H1 (cell line): ENCODE results near the gene FNDC11. TPM values are rescaled to one million over a fixed set of nuclear protein-coding genes. Genes with fewer than 3 reads are reported as not detected.

ENCODE experiments used
- CTCF ChIA-PET: fragments of 300-600 bp; sonication (Branson Sonifier 250); formaldehyde crosslinking; loops from one replicate; lab custom pipeline; 2021; ENCODE audit not compliant: partially characterized antibody; lab: Charles Lee
- POLR2A ChIA-PET: fragments of 300-600 bp; sonication (Branson Sonifier 250); formaldehyde crosslinking; loops from one replicate; lab custom pipeline; 2021; ENCODE audit warnings: inconsistent platforms; ENCODE audit not compliant: partially characterized antibody; lab: Charles Lee
- DNase-seq, 2 experiments: peaks; one replicate each; pipeline versions ENCODE4 v3.0.0 to v3.0.0-alpha.2; 2010 to 2022; ENCODE audit warnings: low spot score in 2 of 2, low read depth in 1 of 2, mixed read lengths in 1 of 2
- FAIRE-seq: peaks from 2 replicates; lab custom pipeline; 2011; peaks lifted over from hg19 to GRCh38; lab: Jason Lieb, UNC
- H2AFZ ChIP-seq: 2 replicates; pipeline ENCODE4 v1.8.1; 2012; ENCODE audit warnings: low read length, inconsistent platforms
- H2AK5ac ChIP-seq: 2 replicates; pipeline ENCODE4 v1.6.1; 2013; ENCODE audit warnings: low read depth, low read length
- H2BK120ac ChIP-seq: replicated peaks from 2 replicates; pipeline ENCODE3; 2013; ENCODE audit warnings: low read depth, low read length, inconsistent platforms
- H2BK12ac ChIP-seq: 2 replicates; pipeline ENCODE4 v1.6.1; 2013; ENCODE audit warnings: low read depth, low read length
- H2BK15ac ChIP-seq: 2 replicates; pipeline ENCODE4 v1.6.1; 2013; ENCODE audit warnings: low read length
- H2BK20ac ChIP-seq: 2 replicates; pipeline ENCODE4 v1.6.1; 2013; ENCODE audit warnings: low read length
- H2BK5ac ChIP-seq: 2 replicates; pipeline ENCODE4 v1.6.1; 2013; ENCODE audit warnings: low read depth, low read length
- H3K14ac ChIP-seq: 2 replicates; pipeline ENCODE4 v1.6.1; 2013; ENCODE audit warnings: inconsistent platforms; ENCODE audit not compliant: insufficient read length
- H3K18ac ChIP-seq: 2 replicates; pipeline ENCODE4 v1.6.1; 2013; ENCODE audit warnings: low read length; ENCODE audit errors: extremely low read depth
- H3K23ac ChIP-seq: 2 replicates; pipeline ENCODE4 v1.6.1; 2013; ENCODE audit warnings: inconsistent platforms; ENCODE audit not compliant: insufficient read length
- H3K23me2 ChIP-seq: 2 replicates; pipeline ENCODE4 v1.6.1; 2013; ENCODE audit warnings: low read depth, low read length
- H3K27ac ChIP-seq: 2 replicates; pipeline ENCODE4 v1.6.1; 2011; ENCODE audit warnings: low read depth, low read length, inconsistent platforms
- H3K27me3 ChIP-seq, 4 experiments: replicated peaks in 1 of 4; 1 replicate in 1 of 4; 2 replicates in 3 of 4; pipeline versions ENCODE4 v1.6.1 to v1.8.1; 2011 to 2013; ENCODE audit warnings: low read length in 3 of 4, mild to moderate bottlenecking in 3 of 4, inconsistent platforms in 2 of 4, mixed read lengths in 2 of 4, moderate library complexity in 1 of 4; ENCODE audit not compliant: control insufficient read depth in 3 of 4, insufficient read depth in 3 of 4; ENCODE audit errors: extremely low read depth in 1 of 4
- H3K36me3 ChIP-seq, 4 experiments: 2 replicates each; pipeline versions ENCODE4 v1.6.1 to v1.8.1; 2011 to 2013; ENCODE audit warnings: mild to moderate bottlenecking in 4 of 4, low read length in 3 of 4, moderate library complexity in 2 of 4, control low read depth in 1 of 4, inconsistent platforms in 1 of 4; ENCODE audit not compliant: insufficient read depth in 4 of 4, control insufficient read depth in 2 of 4
- H3K4ac ChIP-seq: replicated peaks from 2 replicates; pipeline ENCODE3; 2013; ENCODE audit warnings: low read length, low read depth, mixed read lengths, inconsistent platforms; ENCODE audit not compliant: insufficient read length
- H3K4me1 ChIP-seq, 4 experiments: replicated peaks in 1 of 4; 1 replicate in 1 of 4; 2 replicates in 3 of 4; pipeline versions ENCODE4 v1.6.1 to v1.8.1; 2011 to 2013; ENCODE audit warnings: low read length in 3 of 4, inconsistent platforms in 2 of 4, mixed read lengths in 1 of 4; ENCODE audit not compliant: insufficient read depth in 4 of 4, control insufficient read depth in 3 of 4
- H3K4me2 ChIP-seq, 2 experiments: 2 replicates each; pipeline versions ENCODE4 v1.6.1 to v1.8.1; 2011 to 2013; ENCODE audit warnings: low read depth in 2 of 2, low read length in 2 of 2, control low read depth in 1 of 2, inconsistent platforms in 1 of 2, mild to moderate bottlenecking in 1 of 2; ENCODE audit not compliant: insufficient read depth in 1 of 2
- H3K4me3 ChIP-seq, 4 experiments: fragments of 200-600, 300-600 bp in 1 of 4; sonication (generic), shearing (Covaris generic), sonication (Bioruptor Twin) in 1 of 4; 2 replicates each; pipeline versions ENCODE4 v1.5.1 to v1.8.1; 2011 to 2016; ENCODE audit warnings: low read length in 4 of 4, low read depth in 3 of 4, control low read depth in 2 of 4, inconsistent platforms in 2 of 4, mild to moderate bottlenecking in 2 of 4, mixed read lengths in 1 of 4, moderate library complexity in 1 of 4; ENCODE audit not compliant: insufficient read depth in 2 of 4; ENCODE audit errors: extremely low read depth in 1 of 4
- H3K56ac ChIP-seq: replicated peaks from 2 replicates; pipeline ENCODE3; 2013; ENCODE audit warnings: low read depth, mild to moderate bottlenecking, mixed read lengths, low read length, inconsistent platforms; ENCODE audit not compliant: insufficient read length
- H3K79me1 ChIP-seq: 2 replicates; pipeline ENCODE4 v1.6.1; 2013; ENCODE audit warnings: low read depth, low read length, control low read depth
- H3K79me2 ChIP-seq, 2 experiments: 2 replicates each; pipeline versions ENCODE4 v1.6.1 to v1.8.1; 2012 to 2013; ENCODE audit warnings: low read length in 2 of 2, mild to moderate bottlenecking in 2 of 2, inconsistent platforms in 1 of 2; ENCODE audit not compliant: insufficient read depth in 2 of 2, control insufficient read depth in 1 of 2
- H3K9ac ChIP-seq, 4 experiments: replicated peaks in 1 of 4; 1 replicate in 1 of 4; 2 replicates in 3 of 4; pipeline versions ENCODE4 v1.6.1 to v1.8.1; 2011 to 2013; ENCODE audit warnings: low read depth in 3 of 4, low read length in 3 of 4, control low read depth in 2 of 4, mild to moderate bottlenecking in 2 of 4, moderate library complexity in 2 of 4, inconsistent platforms in 1 of 4; ENCODE audit errors: extremely low read depth in 1 of 4
- H3K9me3 ChIP-seq, 2 experiments: 2 replicates each; pipeline versions ENCODE4 v1.6.1 to v1.8.1; 2012 to 2013; ENCODE audit warnings: mild to moderate bottlenecking in 2 of 2, moderate library complexity in 2 of 2, control low read depth in 1 of 2, inconsistent platforms in 1 of 2, low read depth in 1 of 2, low read length in 1 of 2, mixed read lengths in 1 of 2; ENCODE audit not compliant: insufficient read depth in 2 of 2
- H4K20me1 ChIP-seq, 2 experiments: replicated peaks in 1 of 2; 2 replicates each; pipeline versions ENCODE3 to v1.8.1; 2011 to 2013; ENCODE audit warnings: inconsistent platforms in 2 of 2, low read length in 2 of 2, mild to moderate bottlenecking in 1 of 2; ENCODE audit not compliant: insufficient read depth in 2 of 2, control insufficient read depth in 1 of 2
- H4K5ac ChIP-seq: 2 replicates; pipeline ENCODE4 v1.6.1; 2013; ENCODE audit warnings: low read length, low read depth, mixed read lengths, inconsistent platforms; ENCODE audit not compliant: insufficient read length
- H4K8ac ChIP-seq: 2 replicates; pipeline ENCODE4 v1.8.0; 2013; ENCODE audit warnings: mild to moderate bottlenecking, moderate library complexity, low read length, inconsistent platforms; ENCODE audit not compliant: insufficient read depth; ENCODE audit errors: extremely low read depth
- H4K91ac ChIP-seq: replicated peaks from 2 replicates; pipeline ENCODE3; 2013; ENCODE audit warnings: low read length, mixed read lengths, inconsistent platforms; ENCODE audit not compliant: insufficient read length
- ATF3 ChIP-seq: IDR thresholded peaks from 2 replicates; pipeline ENCODE4 v1.6.1; 2011; ENCODE audit warnings: low read depth, mild to moderate bottlenecking, low read length; ENCODE audit not compliant: insufficient read depth
- CBX8 ChIP-seq: fragments of 300-800, 300-1000 bp; sonication (generic); IDR thresholded peaks from 2 replicates; pipeline ENCODE4 v1.7.1; 2016; ENCODE audit warnings: low read depth, low read length, borderline replicate concordance
- CHD1 ChIP-seq: IDR thresholded peaks from 2 replicates; pipeline ENCODE4 v1.6.1; 2012; ENCODE audit warnings: low read depth, low read length, improper control_type of control experiment
- POLR2A ChIP-seq, 2 experiments: IDR thresholded peaks; 1 replicate in 1 of 2; 2 replicates in 1 of 2; pipeline ENCODE4 v1.6.1; 2011; ENCODE audit warnings: low read depth in 2 of 2, low read length in 2 of 2, mild to moderate bottlenecking in 2 of 2; ENCODE audit errors: control extremely low read depth in 1 of 2
- RFX5 ChIP-seq: IDR thresholded peaks from 2 replicates; pipeline ENCODE4 v1.6.1; 2011; ENCODE audit warnings: low read depth, low read length, improper control_type of control experiment, borderline replicate concordance
- RNF2 ChIP-seq: fragments of 200-900, 300-1000 bp; sonication (generic); IDR thresholded peaks from 2 replicates; pipeline ENCODE4 v1.7.1; 2016; ENCODE audit warnings: borderline replicate concordance, low read depth, mild to moderate bottlenecking, antibody characterized with exemption, low read length; ENCODE audit not compliant: poor library complexity, severe bottlenecking; ENCODE audit errors: missing control alignments
- RXRA ChIP-seq: IDR thresholded peaks from 2 replicates; pipeline ENCODE4 v1.6.1; 2011; ENCODE audit warnings: low read depth, mild to moderate bottlenecking, low read length, moderate library complexity; ENCODE audit not compliant: insufficient read depth
- SAP30 ChIP-seq: fragments of 300-600 bp; sonication (generic); IDR thresholded peaks from 2 replicates; pipeline ENCODE4 v1.7.1; 2012; ENCODE audit warnings: low read length, moderate library complexity, mild to moderate bottlenecking, inconsistent platforms; ENCODE audit not compliant: insufficient read depth, insufficient replicate concordance
- SP2 ChIP-seq: IDR thresholded peaks from 2 replicates; pipeline ENCODE4 v1.6.1; 2012; ENCODE audit warnings: mild to moderate bottlenecking, low read length, inconsistent platforms
- TCF12 ChIP-seq: IDR thresholded peaks from 2 replicates; pipeline ENCODE4 v1.6.1; 2011; ENCODE audit warnings: low read depth, mild to moderate bottlenecking, low read length
- ZNF274 ChIP-seq: IDR thresholded peaks from 2 replicates; pipeline ENCODE4 v1.7.0; 2012; ENCODE audit warnings: low read length, borderline replicate concordance; ENCODE audit errors: extremely low read depth
- WGBS, 2 experiments: shearing (Covaris generic) in 1 of 2; methylation state at CpG; one replicate each; pipeline versions ENCODE4 v1.1.6 to v1.1.7; 2013 to 2015; ENCODE audit warnings: low lambda C conversion rate in 2 of 2, mixed read lengths in 2 of 2, inconsistent platforms in 1 of 2, low coverage in 1 of 2, missing lambda C conversion rate in 1 of 2; ENCODE audit not compliant: insufficient replicate concordance in 2 of 2, insufficient coverage in 1 of 2, insufficient read length in 1 of 2; ENCODE audit errors: extremely low coverage in 1 of 2, missing lambda C conversion rate in 1 of 2; 5-methylcytosine and 5-hydroxymethylcytosine counted together
- polyA plus RNA-seq, 7 experiments: library from polyadenylated mRNA; depleted of rRNA in 3 of 7; stranded (reverse) in 5 of 7; unstranded in 2 of 7; fragments of >200 nt in 5 of 7; fragments of 200-250 nt in 2 of 7; gene quantifications; 1 replicate in 5 of 7; 2 replicates in 1 of 7; 4 replicates in 1 of 7; pipeline versions ENCODE4 v1.2.1 to v1.2.3, GENCODE V29; 2011 to 2013; ENCODE audit warnings: missing spikeins in 2 of 7, mixed read lengths in 2 of 7
- total RNA-seq: library from RNA; stranded (reverse); fragmentation: NEBNext Ultra II Directional; extraction: Animal tissue kit (Norgen Biotek cat#: 25700); gene quantifications from 2 replicates; pipeline ENCODE4 v1.2.1, GENCODE V29; 2021

The FNDC11 gene
- total and polyA plus RNA-seq, 2 of the 8 experiments (the other 6 are each of a cell fraction or from before 2014, with no cell fraction given), result 2.6 to 8.8 TPM

GRCh38 chr20:63587776-63588591 is 34.0 kb downstream of the FNDC11 start:
- no peak overlapping the region for H2BK120ac ChIP-seq
- H3K4me3 ChIP-seq, result no peak overlapping the region
- H3K9ac ChIP-seq, result no peak overlapping the region; a peak in 1 of 7 replicates
- H3K36me3 ChIP-seq, result peaks cover 0 to 16% (median 11%) of the 10 kb centered on the region in 4 experiments; a peak in 7 of 8 replicates
- no peaks in the 10 kb centered on the region for H3K79me1 ChIP-seq
- no peak overlapping the region for H2AK5ac ChIP-seq
- no peak overlapping the region for H3K27ac ChIP-seq
- H4K20me1 ChIP-seq, result peaks cover 0 to 12% of the 10 kb centered on the region in 2 experiments
- no peak overlapping the region for H2BK15ac ChIP-seq
- no peak overlapping the region for H4K8ac ChIP-seq
- no peak overlapping the region for H3K56ac ChIP-seq
- no peak overlapping the region for H4K91ac ChIP-seq
- H3K4me1 ChIP-seq, result no peaks in the 10 kb centered on the region
- H2BK5ac ChIP-seq, result no peak overlapping the region
- FAIRE-seq (no peak), DNase-seq (no peak)
- H3K4me2 ChIP-seq, result no peak overlapping the region
- ChIA-PET POLR2A (interaction anchor here (0.7 to 1.3 kb wide), 3 partner anchors 16 to 369 kb away, joined by 3 to 5 read pairs (median 3); partner anchors contain the start of gene UCKL1), CTCF (interaction anchor here (1.3 to 1.7 kb wide), 3 partner anchors 11 to 50 kb away, joined by 3 to 8 read pairs (median 4); no protein-coding TSS in a partner anchor)
- WGBS, 2 experiments, result 87% methylated on average over 19 of the region's 19 CpGs; no CpG with 5 or more reads in 1 of the 2 experiments
- no peak overlapping the region for H2AFZ ChIP-seq
- H4K5ac ChIP-seq, result no peak overlapping the region
- H3K9me3 ChIP-seq, result no peaks in the 10 kb centered on the region
- H3K79me2 ChIP-seq, result no peaks in the 10 kb centered on the region
- H2BK20ac ChIP-seq, result no peak overlapping the region
- no peak overlapping the region for H2BK12ac ChIP-seq
- H3K14ac ChIP-seq, result no peak overlapping the region
- no peak overlapping the region for H3K18ac ChIP-seq
- H3K23me2 ChIP-seq, result no peaks in the 10 kb centered on the region
- no peak overlapping the region for H3K4ac ChIP-seq
- no peaks in the 10 kb centered on the region for H3K27me3 ChIP-seq
- no peak overlapping the region for H3K23ac ChIP-seq
- no peak for TF ChIP-seq RXRA
- TF ChIP-seq ATF3, result no peak
- TF ChIP-seq SAP30, result no peak
- TF ChIP-seq CHD1, result no peak
- no peak for TF ChIP-seq TCF12
- no peak for TF ChIP-seq RNF2
- TF ChIP-seq RFX5, result no peak
- TF ChIP-seq POLR2A (IDR thresholded peaks at IDR 0.05; ENCODE audit: control extremely low read depth in 1 of 2, low read depth in 2 of 2, low read length in 2 of 2), result no peak
- TF ChIP-seq SP2, result no peak
- TF ChIP-seq ZNF274, result no peak
- no peak for TF ChIP-seq CBX8
